IMR-90 (cell line): ENCODE measurements around the gene GOLGA3. TPM values are rescaled to one million over a fixed set of nuclear protein-coding genes. Genes with fewer than 3 reads are reported as not detected.

Source experiments
- ATAC-seq: fragments of 200-7000 bp; cut with Tn5 transposase; 2 replicates; pipeline ENCODE4 v1.9.1; 2020; ENCODE audit warnings: low read depth, mild to moderate bottlenecking, moderate library complexity
- BruUV-seq: library from RNA; stranded (reverse); fragments of 400-500 nt; replicated peaks from 2 replicates; lab custom pipeline; 2021; lab: Mats Ljungman, UMichigan
- CTCF ChIA-PET: fragments of 300-600 bp; formaldehyde crosslinking; extraction: SDS; loops from one replicate; lab custom pipeline; 2021; ENCODE audit warnings: antibody characterized with exemption; lab: Yijun Ruan, JAX
- POLR2A ChIA-PET: fragments of 300-600 bp; sonication (Branson Sonifier 250); formaldehyde crosslinking; loops from one replicate; lab custom pipeline; 2022; ENCODE audit warnings: antibody characterized with exemption; ENCODE audit not compliant: unreplicated experiment; lab: Charles Lee
- DNase-seq: peaks from one replicate; pipeline ENCODE4 v3.0.0; 2013
- H2AFZ ChIP-seq: replicated peaks from 2 replicates; pipeline ENCODE3; 2013; ENCODE audit warnings: low read length, mild to moderate bottlenecking; ENCODE audit not compliant: poor library complexity
- H2AK5ac ChIP-seq: 2 replicates; pipeline ENCODE4 v1.6.1; 2013; ENCODE audit warnings: low read depth, low read length, inconsistent platforms
- H2AK9ac ChIP-seq: replicated peaks from 2 replicates; pipeline ENCODE3; 2013; ENCODE audit warnings: mild to moderate bottlenecking, low read depth, low read length, moderate library complexity; ENCODE audit not compliant: poor library complexity
- H2BK120ac ChIP-seq: 2 replicates; pipeline ENCODE4 v1.6.1; 2013; ENCODE audit warnings: low read depth, low read length, inconsistent platforms
- H2BK15ac ChIP-seq: 3 replicates; pipeline ENCODE4 v1.6.1; 2013; ENCODE audit warnings: low read depth, low read length, inconsistent platforms
- H2BK20ac ChIP-seq: 2 replicates; pipeline ENCODE4 v1.6.1; 2013; ENCODE audit warnings: low read depth, mild to moderate bottlenecking, inconsistent platforms, low read length, moderate library complexity
- H2BK5ac ChIP-seq: 2 replicates; pipeline ENCODE4 v1.6.1; 2013; ENCODE audit warnings: mild to moderate bottlenecking, low read depth, low read length, inconsistent platforms; ENCODE audit not compliant: poor library complexity, severe bottlenecking
- H3K14ac ChIP-seq: replicated peaks from 2 replicates; pipeline ENCODE4 v1.6.1; 2013; ENCODE audit warnings: low read depth, low read length, inconsistent platforms
- H3K18ac ChIP-seq: 2 replicates; pipeline ENCODE4 v1.6.1; 2013; ENCODE audit warnings: low read depth, low read length, control low read depth
- H3K23ac ChIP-seq: 2 replicates; pipeline ENCODE4 v1.6.1; 2013; ENCODE audit warnings: low read depth, low read length, inconsistent platforms
- H3K27ac ChIP-seq: 2 replicates; pipeline ENCODE4 v1.5.1; 2013; ENCODE audit warnings: mild to moderate bottlenecking, control low read depth, low read length; ENCODE audit not compliant: insufficient read depth
- H3K27me3 ChIP-seq: 2 replicates; pipeline ENCODE4 v1.6.1; 2013; ENCODE audit warnings: low read length; ENCODE audit not compliant: control insufficient read depth, insufficient read depth
- H3K36me3 ChIP-seq: 2 replicates; pipeline ENCODE4 v1.6.1; 2013; ENCODE audit warnings: low read length, mixed read lengths; ENCODE audit not compliant: control insufficient read depth, insufficient read depth
- H3K4ac ChIP-seq: 2 replicates; pipeline ENCODE4 v1.6.1; 2013; ENCODE audit warnings: low read depth, low read length, inconsistent platforms
- H3K4me1 ChIP-seq: 2 replicates; pipeline ENCODE4 v1.6.1; 2013; ENCODE audit warnings: low read length, mixed read lengths; ENCODE audit not compliant: control insufficient read depth, insufficient read depth
- H3K4me2 ChIP-seq: 2 replicates; pipeline ENCODE4 v1.6.1; 2013; ENCODE audit warnings: low read depth, mild to moderate bottlenecking, control low read depth, low read length, moderate library complexity
- H3K4me3 ChIP-seq: 2 replicates; pipeline ENCODE4 v1.5.1; 2013; ENCODE audit warnings: low read depth, mild to moderate bottlenecking, control low read depth, low read length, moderate library complexity; ENCODE audit not compliant: insufficient read depth
- H3K56ac ChIP-seq: 2 replicates; pipeline ENCODE4 v1.6.1; 2013; ENCODE audit warnings: low read length, inconsistent platforms; ENCODE audit not compliant: insufficient read depth; ENCODE audit errors: extremely low read depth
- H3K79me1 ChIP-seq, 2 experiments: 2 replicates each; pipeline ENCODE4 v1.6.1; 2013; ENCODE audit warnings: low read length in 2 of 2, inconsistent platforms in 1 of 2, low read depth in 1 of 2
- H3K9ac ChIP-seq: 2 replicates; pipeline ENCODE4 v1.6.1; 2013; ENCODE audit warnings: low read depth, low read length, control low read depth
- H3K9me1 ChIP-seq: 2 replicates; pipeline ENCODE4 v1.6.1; 2013; ENCODE audit warnings: low read length, inconsistent platforms; ENCODE audit not compliant: insufficient read depth
- H3K9me3 ChIP-seq: 2 replicates; pipeline ENCODE4 v1.6.1; 2013; ENCODE audit warnings: low read length; ENCODE audit not compliant: control insufficient read depth, insufficient read depth
- H4K20me1 ChIP-seq: 2 replicates; pipeline ENCODE4 v1.6.1; 2013; ENCODE audit warnings: low read length, inconsistent platforms; ENCODE audit not compliant: insufficient read depth
- H4K5ac ChIP-seq: 2 replicates; pipeline ENCODE4 v1.6.1; 2013; ENCODE audit warnings: mild to moderate bottlenecking, low read depth, low read length, control low read depth
- H4K8ac ChIP-seq, 2 experiments: 2 replicates each; pipeline ENCODE4 v1.6.1; 2013; ENCODE audit warnings: low read depth in 2 of 2, low read length in 2 of 2, control low read depth in 1 of 2, inconsistent platforms in 1 of 2
- H4K91ac ChIP-seq: 2 replicates; pipeline ENCODE4 v1.6.1; 2013; ENCODE audit warnings: low read depth, low read length, inconsistent platforms; ENCODE audit not compliant: insufficient read depth
- BHLHE40 ChIP-seq: fragments of 150-350 bp; IDR thresholded peaks from 2 replicates; pipeline ENCODE4 v1.6.1; 2016; ENCODE audit warnings: mild to moderate bottlenecking, low read depth, low read length
- CEBPB ChIP-seq: IDR thresholded peaks from 2 replicates; pipeline ENCODE4 v1.6.1; 2012; ENCODE audit warnings: low read depth, low read length, improper control_type of control experiment
- CHD1 ChIP-seq: IDR thresholded peaks from 2 replicates; pipeline ENCODE4 v1.6.1; 2012; ENCODE audit warnings: low read depth, low read length, improper control_type of control experiment
- FOS ChIP-seq: fragments of 150-350 bp; IDR thresholded peaks from 2 replicates; pipeline ENCODE4 v1.6.1; 2016; ENCODE audit warnings: low read depth, low read length
- MAFK ChIP-seq: IDR thresholded peaks from 2 replicates; pipeline ENCODE4 v1.6.1; 2012; ENCODE audit warnings: low read depth, low read length, improper control_type of control experiment
- MAZ ChIP-seq: IDR thresholded peaks from 2 replicates; pipeline ENCODE4 v1.6.1; 2012; ENCODE audit warnings: low read depth, mild to moderate bottlenecking, low read length, improper control_type of control experiment, moderate library complexity, borderline replicate concordance
- MXI1 ChIP-seq: IDR thresholded peaks from 2 replicates; pipeline ENCODE4 v1.6.1; 2012; ENCODE audit warnings: low read depth, mild to moderate bottlenecking, low read length, moderate library complexity, borderline replicate concordance
- NFE2L2 ChIP-seq: fragments of 150-350 bp; IDR thresholded peaks from 2 replicates; pipeline ENCODE4 v1.6.1; 2016; ENCODE audit warnings: low read depth, mild to moderate bottlenecking, low read length
- POLR2A ChIP-seq: IDR thresholded peaks from 2 replicates; pipeline ENCODE4 v1.6.1; 2012; ENCODE audit warnings: mild to moderate bottlenecking, low read depth, low read length
- RAD21 ChIP-seq: IDR thresholded peaks from 2 replicates; pipeline ENCODE4 v1.6.1; 2012; ENCODE audit warnings: low read length, improper control_type of control experiment
- RCOR1 ChIP-seq: IDR thresholded peaks from 2 replicates; pipeline ENCODE4 v1.6.1; 2012; ENCODE audit warnings: mild to moderate bottlenecking, low read length, improper control_type of control experiment; ENCODE audit not compliant: insufficient replicate concordance
- RFX5 ChIP-seq: IDR thresholded peaks from 2 replicates; pipeline ENCODE4 v1.8.0; 2012; ENCODE audit warnings: low read depth, mild to moderate bottlenecking, low read length, moderate library complexity
- SMC3 ChIP-seq: fragments of 150-350 bp; IDR thresholded peaks from 2 replicates; pipeline ENCODE4 v1.6.1; 2016; ENCODE audit warnings: low read depth, mild to moderate bottlenecking, antibody characterized with exemption, low read length, moderate library complexity
- USF2 ChIP-seq: fragments of 150-350 bp; IDR thresholded peaks from 2 replicates; pipeline ENCODE4 v1.6.1; 2017; ENCODE audit warnings: mild to moderate bottlenecking, antibody characterized with exemption, low read length, low read depth
- WGBS, 2 experiments: methylation state at CpG; one replicate each; pipeline versions ENCODE4 v1.1.5 to v1.1.7; 2013; ENCODE audit warnings: missing lambda C conversion rate in 2 of 2; ENCODE audit not compliant: insufficient read length in 1 of 2; ENCODE audit errors: extremely low coverage in 2 of 2; 5-methylcytosine and 5-hydroxymethylcytosine counted together
- dilution Hi-C: fragments of 300-500 bp; cut with HindIII; formaldehyde crosslinking; loops from one replicate; pipeline ENCODE4 v1.14.3; 2018; ENCODE audit warnings: low sequenced_read_pairs; ENCODE audit not compliant: unreplicated experiment
- in situ Hi-C: fragments of 300-500 bp; cut with MboI; formaldehyde crosslinking; loops from 3 replicates; pipeline ENCODE4 v1.14.3; 2019; ENCODE audit warnings: low sequenced_read_pairs, inconsistent platforms, mixed read lengths
- intact Hi-C: fragments of 100-400 bp; cut with micrococcal nuclease; formaldehyde crosslinking; loops from 2 replicates; pipeline ENCODE4 v1.10.0; 2022
- polyA plus RNA-seq, 3 experiments: library from polyadenylated mRNA; depleted of rRNA; stranded (reverse); fragments of >200 nt; gene quantifications; 2 replicates each; pipeline ENCODE4 v1.2.3, GENCODE V29; 2012; ENCODE audit warnings: low replicate concordance in 1 of 3
- total RNA-seq: library from RNA; depleted of rRNA; stranded (reverse); fragments of >200 nt; gene quantifications from 2 replicates; pipeline ENCODE4 v1.2.3, GENCODE V29; 2012
- TF ChIP-seq, protein P1 (sequence below): conservative IDR thresholded peaks from 2 replicates; pipeline ENCODE4 v1.5.1; 2012; ENCODE audit warnings: mild to moderate bottlenecking, low read depth, low read length, improper control_type of control experiment
- TF ChIP-seq, protein P2 (sequence below): fragments of 150-350 bp; IDR thresholded peaks from 2 replicates; pipeline ENCODE4 v1.6.1; 2016; ENCODE audit warnings: low read depth, mild to moderate bottlenecking, low read length, moderate library complexity, borderline replicate concordance

GOLGA3 gene
- total and polyA plus RNA-seq, 2 of the 4 experiments (the other 2 are of a cell fraction), result 39.6 to 99.8 TPM

GRCh38 chr12:132783917-132784531 lies 44.6 kb downstream of the GOLGA3 start:
- intact Hi-C loops, result no loop called here
- Histone ChIP-seq H2AFZ (peak overlapping the region; percentile 43), H3K4me3 (no peak overlapping the region), H2BK20ac (no peak overlapping the region), H3K14ac (no peak overlapping the region), H3K9ac (no peak overlapping the region), H2BK15ac (no peak overlapping the region), H3K36me3 (peaks cover 80% of the 10 kb centered on the region), H4K5ac (no peak overlapping the region), H3K4ac (no peak overlapping the region), H4K91ac (no peak overlapping the region), H3K18ac (no peak overlapping the region), H4K8ac (no peak overlapping the region), H3K23ac (no peak overlapping the region), H2BK120ac (no peak overlapping the region), H3K56ac (no peak overlapping the region), H3K27me3 (no peaks in the 10 kb centered on the region), H2AK9ac (peak overlapping the region; percentile 65), H2AK5ac (no peak overlapping the region), H3K9me1 (peaks cover 10% of the 10 kb centered on the region), H4K20me1 (peaks cover 57% of the 10 kb centered on the region), H3K4me1 (no peaks in the 10 kb centered on the region), H3K4me2 (no peak overlapping the region), H2BK5ac (no peak overlapping the region), H3K79me1 (peaks cover 12 to 50% of the 10 kb centered on the region in 2 experiments; a peak in 3 of 4 replicates), H3K27ac (no peak overlapping the region), H3K9me3 (no peaks in the 10 kb centered on the region)
- DNase-seq, result no peak
- ATAC-seq, result no peak
- no peak for TF ChIP-seq BHLHE40
- no peak for TF ChIP-seq RFX5
- TF ChIP-seq RAD21, result no peak
- TF ChIP-seq RCOR1, result no peak
- no peak for TF ChIP-seq FOS
- TF ChIP-seq NFE2L2, result no peak
- TF ChIP-seq CHD1, result no peak
- TF ChIP-seq, protein P1, sequence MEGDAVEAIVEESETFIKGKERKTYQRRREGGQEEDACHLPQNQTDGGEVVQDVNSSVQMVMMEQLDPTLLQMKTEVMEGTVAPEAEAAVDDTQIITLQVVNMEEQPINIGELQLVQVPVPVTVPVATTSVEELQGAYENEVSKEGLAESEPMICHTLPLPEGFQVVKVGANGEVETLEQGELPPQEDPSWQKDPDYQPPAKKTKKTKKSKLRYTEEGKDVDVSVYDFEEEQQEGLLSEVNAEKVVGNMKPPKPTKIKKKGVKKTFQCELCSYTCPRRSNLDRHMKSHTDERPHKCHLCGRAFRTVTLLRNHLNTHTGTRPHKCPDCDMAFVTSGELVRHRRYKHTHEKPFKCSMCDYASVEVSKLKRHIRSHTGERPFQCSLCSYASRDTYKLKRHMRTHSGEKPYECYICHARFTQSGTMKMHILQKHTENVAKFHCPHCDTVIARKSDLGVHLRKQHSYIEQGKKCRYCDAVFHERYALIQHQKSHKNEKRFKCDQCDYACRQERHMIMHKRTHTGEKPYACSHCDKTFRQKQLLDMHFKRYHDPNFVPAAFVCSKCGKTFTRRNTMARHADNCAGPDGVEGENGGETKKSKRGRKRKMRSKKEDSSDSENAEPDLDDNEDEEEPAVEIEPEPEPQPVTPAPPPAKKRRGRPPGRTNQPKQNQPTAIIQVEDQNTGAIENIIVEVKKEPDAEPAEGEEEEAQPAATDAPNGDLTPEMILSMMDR, result no peak
- TF ChIP-seq POLR2A, result no peak
- TF ChIP-seq MAFK, result no peak
- no peak for TF ChIP-seq MAZ
- no peak for TF ChIP-seq CEBPB
- no peak for TF ChIP-seq SMC3
- no peak for TF ChIP-seq USF2
- TF ChIP-seq MXI1, result no peak
- TF ChIP-seq, protein P2, sequence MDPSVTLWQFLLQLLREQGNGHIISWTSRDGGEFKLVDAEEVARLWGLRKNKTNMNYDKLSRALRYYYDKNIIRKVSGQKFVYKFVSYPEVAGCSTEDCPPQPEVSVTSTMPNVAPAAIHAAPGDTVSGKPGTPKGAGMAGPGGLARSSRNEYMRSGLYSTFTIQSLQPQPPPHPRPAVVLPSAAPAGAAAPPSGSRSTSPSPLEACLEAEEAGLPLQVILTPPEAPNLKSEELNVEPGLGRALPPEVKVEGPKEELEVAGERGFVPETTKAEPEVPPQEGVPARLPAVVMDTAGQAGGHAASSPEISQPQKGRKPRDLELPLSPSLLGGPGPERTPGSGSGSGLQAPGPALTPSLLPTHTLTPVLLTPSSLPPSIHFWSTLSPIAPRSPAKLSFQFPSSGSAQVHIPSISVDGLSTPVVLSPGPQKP, result no peak
- BruUV-seq, result no TSS peak
- dilution Hi-C loops, result no loop called here
- WGBS, 2 experiments, result 95% methylated on average over 18 of the region's 22 CpGs; no CpG with 5 or more reads in 1 of the 2 experiments
- in situ Hi-C loops, result no loop called here
- ChIA-PET CTCF (no interaction called here), POLR2A (no interaction called here)
